Liver (tissue), 9 donors: Measurements from ENCODE around the gene ZMYND8. TPM values are rescaled to one million over a fixed set of nuclear protein-coding genes. Genes with fewer than 3 reads are reported as not detected.

Experiments
- DNase-seq: peaks from one replicate; pipeline ENCODE4 v3.0.0-alpha.2; 2017; ENCODE audit warnings: low spot score
- H3K27ac ChIP-seq, 2 donors: one replicate each; pipeline ENCODE4 v1.7.0; 2013; ENCODE audit warnings: inconsistent platforms in 2 of 2, low read length in 2 of 2, control low read depth in 1 of 2, low read depth in 1 of 2, mild to moderate bottlenecking in 1 of 2
- H3K27me3 ChIP-seq, 4 donors: one replicate each; pipeline versions ENCODE4 v1.6.1 to v1.7.0; 2013; ENCODE audit warnings: low read length in 3 of 4, inconsistent platforms in 1 of 4, mild to moderate bottlenecking in 1 of 4, moderate library complexity in 1 of 4; ENCODE audit not compliant: control insufficient read depth in 4 of 4, insufficient read depth in 4 of 4
- H3K36me3 ChIP-seq, 4 donors: one replicate each; pipeline versions ENCODE4 v1.6.1 to v1.7.0; 2013; ENCODE audit warnings: low read length in 3 of 4, mild to moderate bottlenecking in 3 of 4, low read depth in 1 of 4, moderate library complexity in 1 of 4; ENCODE audit not compliant: control insufficient read depth in 4 of 4, insufficient read depth in 3 of 4
- H3K4me1 ChIP-seq, 4 donors: one replicate each; pipeline versions ENCODE4 v1.6.1 to v1.7.0; 2013; ENCODE audit warnings: low read length in 3 of 4, mild to moderate bottlenecking in 3 of 4, moderate library complexity in 1 of 4; ENCODE audit not compliant: control insufficient read depth in 4 of 4, insufficient read depth in 4 of 4
- H3K4me3 ChIP-seq, 3 donors: one replicate each; pipeline versions ENCODE4 v1.6.1 to v1.7.0; 2013; ENCODE audit warnings: low read length in 3 of 3, control low read depth in 1 of 3, low read depth in 1 of 3, mild to moderate bottlenecking in 1 of 3
- H3K9ac ChIP-seq, 2 donors: one replicate each; pipeline ENCODE4 v1.7.0; 2013; ENCODE audit warnings: low read length in 2 of 2, mild to moderate bottlenecking in 2 of 2, moderate library complexity in 2 of 2, control low read depth in 1 of 2, low read depth in 1 of 2
- H3K9me3 ChIP-seq, 4 donors: one replicate each; pipeline versions ENCODE4 v1.6.1 to v1.7.0; 2013; ENCODE audit warnings: low read length in 3 of 4; ENCODE audit not compliant: control insufficient read depth in 4 of 4
- FOXA1 ChIP-seq: IDR thresholded peaks from 2 replicates; pipeline ENCODE4 v1.6.1; 2016; ENCODE audit warnings: antibody characterized with exemption
- HNF4A ChIP-seq, 2 donors: conservative IDR thresholded peaks; 2 replicates each; pipeline ENCODE4 v1.6.1; 2016; ENCODE audit warnings: antibody characterized with exemption in 2 of 2, mild to moderate bottlenecking in 2 of 2
- RXRA ChIP-seq, 2 donors: IDR thresholded peaks; 2 replicates each; pipeline ENCODE4 v1.6.1; 2017 to 2018; ENCODE audit warnings: antibody characterized with exemption in 2 of 2, mild to moderate bottlenecking in 1 of 2
- SP1 ChIP-seq: IDR thresholded peaks from 2 replicates; pipeline ENCODE4 v1.6.1; 2018; ENCODE audit warnings: antibody characterized with exemption, mild to moderate bottlenecking
- YY1 ChIP-seq: IDR thresholded peaks from 2 replicates; pipeline ENCODE4 v1.6.1; 2016; ENCODE audit warnings: antibody characterized with exemption, mild to moderate bottlenecking
- WGBS: extraction: QIAGEN DNeasy Blood & Tissue Kit; methylation state at CpG from one replicate; pipeline ENCODE4 v1.1.7; 2013; 5-methylcytosine and 5-hydroxymethylcytosine counted together
- polyA plus RNA-seq, 2 donors: library from polyadenylated mRNA; stranded (reverse) in 1 of 2; unstranded in 1 of 2; fragments of 200-250 nt in 1 of 2; fragments of >200 nt in 1 of 2; fragmentation: Nextera tagmentation in 1 of 2; extraction: Ambion mirVana in 1 of 2; gene quantifications; one replicate each; pipeline versions ENCODE4 v1.2.1 to v1.2.3, GENCODE V29; 2013 to 2015
- total RNA-seq, 2 donors: library from RNA; depleted of rRNA; stranded (reverse); fragments of >200 nt; gene quantifications; one replicate each; pipeline ENCODE4 v1.2.3, GENCODE V29; 2014
- TF ChIP-seq, protein P1 (sequence below): IDR thresholded peaks from 2 replicates; pipeline ENCODE4 v1.6.1; 2016; ENCODE audit warnings: antibody characterized with exemption, mild to moderate bottlenecking
- TF ChIP-seq, protein P2 (sequence below): IDR thresholded peaks from 2 replicates; pipeline ENCODE4 v1.6.1; 2016; ENCODE audit warnings: antibody characterized with exemption
- TF ChIP-seq, protein P3 (sequence below): IDR thresholded peaks from 2 replicates; pipeline ENCODE4 v1.6.1; 2016; ENCODE audit warnings: antibody characterized with exemption
- TF ChIP-seq, protein P4 (sequence below): fragments of 150-350 bp; IDR thresholded peaks from 2 replicates; pipeline ENCODE4 v1.5.1; 2017; ENCODE audit warnings: improper control_type of control experiment, low read depth, low read length; ENCODE audit not compliant: missing input control
- donor health status: healthy.
- donor health status: healthy.
- donor health status: healthy.
- donor health status: healthy.
- donor health status: healthy.

ZMYND8 gene
- total and polyA plus RNA-seq, 4 donors: 3.3 to 23.5 (median 6.8) TPM

DNA sequence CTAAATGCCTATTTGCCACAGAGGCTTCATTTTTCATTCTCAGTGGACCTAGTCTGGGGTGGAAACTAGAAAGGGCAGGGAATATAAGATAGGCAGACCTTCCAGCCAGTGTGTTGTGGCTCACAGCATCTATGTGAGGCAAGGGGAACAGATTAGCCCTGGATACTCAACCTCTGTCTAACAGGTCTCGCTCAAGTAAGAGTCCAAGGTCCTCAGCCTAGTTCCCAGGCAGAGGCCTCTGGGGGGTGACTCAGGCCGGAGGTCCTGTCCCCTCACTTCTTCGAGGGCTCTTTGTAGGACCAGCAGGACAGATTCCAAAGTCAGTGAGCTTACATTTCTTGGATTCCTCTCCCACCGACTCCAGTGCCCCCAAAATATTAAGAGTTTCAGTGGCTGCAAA is 106.6 kb downstream of the ZMYND8 start:
- no peak overlapping the region for H3K9ac ChIP-seq
- DNase-seq: no peak
- H3K4me1 ChIP-seq: peaks cover 6 to 20% (median 13%) of the 10 kb centered on the region in 4 donors
- no peak overlapping the region for H3K4me3 ChIP-seq
- 97% methylated on average over 4 of the region's 4 CpGs for WGBS
- peaks cover 2 to 33% (median 18%) of the 10 kb centered on the region in 4 donors for H3K36me3 ChIP-seq
- no peaks in the 10 kb centered on the region for H3K9me3 ChIP-seq
- H3K27me3 ChIP-seq: no peaks in the 10 kb centered on the region
- TF ChIP-seq, protein P1, sequence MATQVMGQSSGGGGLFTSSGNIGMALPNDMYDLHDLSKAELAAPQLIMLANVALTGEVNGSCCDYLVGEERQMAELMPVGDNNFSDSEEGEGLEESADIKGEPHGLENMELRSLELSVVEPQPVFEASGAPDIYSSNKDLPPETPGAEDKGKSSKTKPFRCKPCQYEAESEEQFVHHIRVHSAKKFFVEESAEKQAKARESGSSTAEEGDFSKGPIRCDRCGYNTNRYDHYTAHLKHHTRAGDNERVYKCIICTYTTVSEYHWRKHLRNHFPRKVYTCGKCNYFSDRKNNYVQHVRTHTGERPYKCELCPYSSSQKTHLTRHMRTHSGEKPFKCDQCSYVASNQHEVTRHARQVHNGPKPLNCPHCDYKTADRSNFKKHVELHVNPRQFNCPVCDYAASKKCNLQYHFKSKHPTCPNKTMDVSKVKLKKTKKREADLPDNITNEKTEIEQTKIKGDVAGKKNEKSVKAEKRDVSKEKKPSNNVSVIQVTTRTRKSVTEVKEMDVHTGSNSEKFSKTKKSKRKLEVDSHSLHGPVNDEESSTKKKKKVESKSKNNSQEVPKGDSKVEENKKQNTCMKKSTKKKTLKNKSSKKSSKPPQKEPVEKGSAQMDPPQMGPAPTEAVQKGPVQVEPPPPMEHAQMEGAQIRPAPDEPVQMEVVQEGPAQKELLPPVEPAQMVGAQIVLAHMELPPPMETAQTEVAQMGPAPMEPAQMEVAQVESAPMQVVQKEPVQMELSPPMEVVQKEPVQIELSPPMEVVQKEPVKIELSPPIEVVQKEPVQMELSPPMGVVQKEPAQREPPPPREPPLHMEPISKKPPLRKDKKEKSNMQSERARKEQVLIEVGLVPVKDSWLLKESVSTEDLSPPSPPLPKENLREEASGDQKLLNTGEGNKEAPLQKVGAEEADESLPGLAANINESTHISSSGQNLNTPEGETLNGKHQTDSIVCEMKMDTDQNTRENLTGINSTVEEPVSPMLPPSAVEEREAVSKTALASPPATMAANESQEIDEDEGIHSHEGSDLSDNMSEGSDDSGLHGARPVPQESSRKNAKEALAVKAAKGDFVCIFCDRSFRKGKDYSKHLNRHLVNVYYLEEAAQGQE: no peak
- TF ChIP-seq HNF4A (conservative IDR thresholded peaks at IDR 0.05): no peak
- TF ChIP-seq, protein P2, sequence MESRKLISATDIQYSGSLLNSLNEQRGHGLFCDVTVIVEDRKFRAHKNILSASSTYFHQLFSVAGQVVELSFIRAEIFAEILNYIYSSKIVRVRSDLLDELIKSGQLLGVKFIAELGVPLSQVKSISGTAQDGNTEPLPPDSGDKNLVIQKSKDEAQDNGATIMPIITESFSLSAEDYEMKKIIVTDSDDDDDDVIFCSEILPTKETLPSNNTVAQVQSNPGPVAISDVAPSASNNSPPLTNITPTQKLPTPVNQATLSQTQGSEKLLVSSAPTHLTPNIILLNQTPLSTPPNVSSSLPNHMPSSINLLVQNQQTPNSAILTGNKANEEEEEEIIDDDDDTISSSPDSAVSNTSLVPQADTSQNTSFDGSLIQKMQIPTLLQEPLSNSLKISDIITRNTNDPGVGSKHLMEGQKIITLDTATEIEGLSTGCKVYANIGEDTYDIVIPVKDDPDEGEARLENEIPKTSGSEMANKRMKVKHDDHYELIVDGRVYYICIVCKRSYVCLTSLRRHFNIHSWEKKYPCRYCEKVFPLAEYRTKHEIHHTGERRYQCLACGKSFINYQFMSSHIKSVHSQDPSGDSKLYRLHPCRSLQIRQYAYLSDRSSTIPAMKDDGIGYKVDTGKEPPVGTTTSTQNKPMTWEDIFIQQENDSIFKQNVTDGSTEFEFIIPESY: no peak
- H3K27ac ChIP-seq: no peak overlapping the region

DNA sequence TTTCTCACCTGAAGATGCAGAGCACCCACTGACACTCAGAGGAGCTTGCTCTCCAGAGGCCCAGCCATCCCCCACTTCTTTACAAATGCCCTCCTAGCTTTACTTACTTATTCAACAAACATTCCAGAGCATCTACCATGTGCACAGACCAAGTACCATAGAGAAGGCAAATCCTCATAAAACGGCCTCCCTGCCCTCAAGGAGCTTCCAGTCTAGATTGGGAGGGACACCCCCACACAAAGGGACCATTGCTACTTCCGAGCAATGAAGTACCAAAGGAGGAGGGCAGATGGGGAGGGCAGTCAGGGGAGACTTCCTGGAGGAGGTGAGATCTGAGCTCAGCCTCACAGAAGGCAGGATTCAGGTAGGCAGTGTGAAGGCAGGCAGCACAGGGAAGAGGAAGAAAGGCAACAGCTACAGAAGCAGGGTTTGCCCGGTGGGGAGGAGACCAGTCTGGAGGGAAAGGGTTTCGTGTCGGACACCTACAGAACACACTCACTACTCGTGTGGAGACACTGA is 108.0 kb downstream of the ZMYND8 start:
- Histone ChIP-seq H3K9ac (no peak overlapping the region), H3K4me3 (no peak overlapping the region), H3K4me1 (peaks cover 0 to 7% (median 4%) of the 10 kb centered on the region in 4 donors), H3K36me3 (peaks cover 2 to 33% (median 19%) of the 10 kb centered on the region in 4 donors), H3K9me3 (no peaks in the 10 kb centered on the region), H3K27ac (no peak overlapping the region), H3K27me3 (no peaks in the 10 kb centered on the region)
- DNase-seq: no peak
- WGBS: 96% methylated on average over 6 of the region's 6 CpGs
- TF ChIP-seq, protein P3, sequence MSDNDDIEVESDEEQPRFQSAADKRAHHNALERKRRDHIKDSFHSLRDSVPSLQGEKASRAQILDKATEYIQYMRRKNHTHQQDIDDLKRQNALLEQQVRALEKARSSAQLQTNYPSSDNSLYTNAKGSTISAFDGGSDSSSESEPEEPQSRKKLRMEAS: no peak
- TF ChIP-seq FOXA1: no peak

DNA sequence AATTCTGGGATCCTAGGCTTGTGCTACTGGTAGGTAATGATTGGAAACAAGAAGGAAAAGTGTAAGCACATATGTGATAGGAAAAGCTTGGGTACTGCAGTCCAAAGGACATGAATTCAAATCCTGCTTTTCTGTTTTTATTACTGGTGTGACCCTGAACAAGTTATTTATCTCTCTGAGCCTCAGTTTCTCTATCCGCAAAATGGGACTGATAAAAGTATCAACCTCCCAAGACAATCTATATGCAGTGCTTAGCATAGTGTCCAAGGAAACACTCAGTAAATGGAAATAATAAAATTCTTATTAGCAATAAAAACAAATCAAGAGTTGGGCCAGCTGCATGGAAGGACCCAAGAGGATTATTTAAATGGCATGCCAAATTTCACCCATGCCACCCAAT is 108.5 kb downstream of the ZMYND8 start:
- DNase-seq: no peak
- Histone ChIP-seq H3K4me3 (no peak overlapping the region), H3K9me3 (no peaks in the 10 kb centered on the region), H3K27me3 (no peaks in the 10 kb centered on the region), H3K4me1 (peaks cover 0 to 4% (median 2%) of the 10 kb centered on the region in 4 donors), H3K9ac (no peak overlapping the region), H3K27ac (no peak overlapping the region), H3K36me3 (peaks cover 2 to 33% (median 19%) of the 10 kb centered on the region in 4 donors)
- TF ChIP-seq YY1 (no peak), SP1 (no peak), RXRA (IDR thresholded peaks at IDR 0.05) (no peak)
- TF ChIP-seq, protein P4, sequence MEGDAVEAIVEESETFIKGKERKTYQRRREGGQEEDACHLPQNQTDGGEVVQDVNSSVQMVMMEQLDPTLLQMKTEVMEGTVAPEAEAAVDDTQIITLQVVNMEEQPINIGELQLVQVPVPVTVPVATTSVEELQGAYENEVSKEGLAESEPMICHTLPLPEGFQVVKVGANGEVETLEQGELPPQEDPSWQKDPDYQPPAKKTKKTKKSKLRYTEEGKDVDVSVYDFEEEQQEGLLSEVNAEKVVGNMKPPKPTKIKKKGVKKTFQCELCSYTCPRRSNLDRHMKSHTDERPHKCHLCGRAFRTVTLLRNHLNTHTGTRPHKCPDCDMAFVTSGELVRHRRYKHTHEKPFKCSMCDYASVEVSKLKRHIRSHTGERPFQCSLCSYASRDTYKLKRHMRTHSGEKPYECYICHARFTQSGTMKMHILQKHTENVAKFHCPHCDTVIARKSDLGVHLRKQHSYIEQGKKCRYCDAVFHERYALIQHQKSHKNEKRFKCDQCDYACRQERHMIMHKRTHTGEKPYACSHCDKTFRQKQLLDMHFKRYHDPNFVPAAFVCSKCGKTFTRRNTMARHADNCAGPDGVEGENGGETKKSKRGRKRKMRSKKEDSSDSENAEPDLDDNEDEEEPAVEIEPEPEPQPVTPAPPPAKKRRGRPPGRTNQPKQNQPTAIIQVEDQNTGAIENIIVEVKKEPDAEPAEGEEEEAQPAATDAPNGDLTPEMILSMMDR: no peak
- TF ChIP-seq, protein P3: no peak
- TF ChIP-seq, protein P2: no peak
- WGBS: 98% methylated on average over 1 of the region's 1 CpG
